Measurements from ENCODE around the gene HMX3.

HMX3 gene

GRCh38 chr10:123134915-123135414 lies 805 bp upstream of the HMX3 start:
- DNase-seq, result no peak

DNA sequence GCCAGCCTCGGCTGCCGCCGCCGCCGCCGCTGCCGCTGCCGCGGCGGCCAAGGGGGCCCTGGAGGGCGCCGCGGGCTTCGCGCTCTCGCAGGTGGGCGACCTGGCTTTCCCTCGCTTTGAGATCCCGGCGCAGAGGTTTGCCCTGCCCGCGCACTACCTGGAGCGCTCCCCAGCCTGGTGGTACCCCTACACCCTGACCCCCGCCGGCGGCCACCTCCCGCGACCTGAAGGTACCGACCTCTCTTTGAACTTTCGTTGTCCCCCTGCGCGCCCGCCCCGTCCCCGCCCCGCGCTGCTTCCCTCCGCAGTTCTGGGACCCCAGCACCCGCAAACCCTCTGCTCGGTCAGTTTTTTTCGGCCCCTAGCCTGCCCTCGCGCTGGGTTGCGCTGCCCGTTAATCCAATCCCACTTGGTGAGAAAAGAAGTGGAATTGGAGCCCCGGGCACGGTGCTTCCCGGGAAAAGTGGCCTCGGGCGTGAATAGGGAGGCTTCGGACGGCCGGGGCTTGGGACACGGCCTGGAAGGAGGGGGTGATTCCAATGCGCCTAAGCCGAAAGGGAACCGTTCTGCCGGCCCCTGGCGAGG lies 543 bp downstream of the HMX3 start:
- DNase-seq, result no peak

DNA sequence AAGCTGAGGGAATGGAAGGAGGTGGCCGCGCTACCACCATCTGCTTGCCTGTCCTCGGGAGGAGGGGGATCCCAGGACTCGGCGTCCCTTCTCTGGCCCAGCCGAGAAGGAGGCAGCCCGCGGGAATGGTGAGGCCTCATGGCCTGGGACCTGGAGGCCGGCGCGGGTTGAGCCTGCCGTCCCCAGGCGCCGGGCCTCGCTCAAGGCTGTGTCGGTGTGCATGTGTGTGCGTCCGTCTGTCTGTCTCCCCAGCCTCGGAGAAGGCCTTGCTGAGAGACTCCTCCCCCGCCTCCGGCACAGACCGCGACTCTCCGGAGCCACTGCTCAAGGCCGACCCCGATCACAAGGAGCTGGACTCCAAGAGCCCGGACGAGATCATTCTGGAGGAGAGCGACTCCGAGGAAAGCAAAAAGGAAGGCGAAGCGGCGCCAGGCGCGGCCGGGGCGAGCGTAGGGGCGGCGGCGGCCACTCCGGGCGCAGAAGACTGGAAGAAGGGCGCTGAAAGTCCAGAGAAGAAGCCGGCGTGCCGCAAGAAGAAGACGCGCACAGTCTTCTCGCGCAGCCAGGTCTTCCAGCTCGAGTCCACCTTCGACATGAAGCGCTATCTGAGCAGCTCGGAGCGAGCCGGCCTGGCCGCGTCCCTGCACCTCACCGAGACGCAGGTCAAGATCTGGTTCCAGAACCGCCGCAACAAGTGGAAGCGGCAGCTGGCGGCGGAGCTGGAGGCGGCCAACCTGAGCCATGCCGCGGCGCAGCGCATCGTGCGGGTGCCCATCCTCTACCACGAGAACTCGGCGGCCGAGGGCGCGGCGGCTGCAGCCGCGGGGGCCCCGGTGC lies 1.3 kb downstream of the HMX3 start:
- no peak for DNase-seq

DNA sequence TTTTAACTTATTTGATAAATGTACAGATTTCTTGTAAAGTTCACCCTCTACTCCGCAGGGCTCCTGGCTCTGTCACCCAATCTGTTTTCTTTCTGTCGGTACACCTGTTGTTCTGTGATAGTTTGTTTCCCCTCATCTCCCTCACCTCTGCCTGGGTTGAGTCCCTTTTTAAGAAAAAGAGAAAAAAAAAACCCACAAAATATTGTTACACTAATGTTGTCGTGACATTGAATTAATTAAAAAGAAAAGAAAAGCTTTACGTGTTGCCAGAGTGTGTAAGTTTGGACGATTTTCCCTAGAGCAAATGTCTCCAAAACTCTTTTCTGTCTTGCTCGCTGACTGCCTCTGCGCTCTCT lies 3.4 kb downstream of the HMX3 start:
- no peak for DNase-seq

DNA sequence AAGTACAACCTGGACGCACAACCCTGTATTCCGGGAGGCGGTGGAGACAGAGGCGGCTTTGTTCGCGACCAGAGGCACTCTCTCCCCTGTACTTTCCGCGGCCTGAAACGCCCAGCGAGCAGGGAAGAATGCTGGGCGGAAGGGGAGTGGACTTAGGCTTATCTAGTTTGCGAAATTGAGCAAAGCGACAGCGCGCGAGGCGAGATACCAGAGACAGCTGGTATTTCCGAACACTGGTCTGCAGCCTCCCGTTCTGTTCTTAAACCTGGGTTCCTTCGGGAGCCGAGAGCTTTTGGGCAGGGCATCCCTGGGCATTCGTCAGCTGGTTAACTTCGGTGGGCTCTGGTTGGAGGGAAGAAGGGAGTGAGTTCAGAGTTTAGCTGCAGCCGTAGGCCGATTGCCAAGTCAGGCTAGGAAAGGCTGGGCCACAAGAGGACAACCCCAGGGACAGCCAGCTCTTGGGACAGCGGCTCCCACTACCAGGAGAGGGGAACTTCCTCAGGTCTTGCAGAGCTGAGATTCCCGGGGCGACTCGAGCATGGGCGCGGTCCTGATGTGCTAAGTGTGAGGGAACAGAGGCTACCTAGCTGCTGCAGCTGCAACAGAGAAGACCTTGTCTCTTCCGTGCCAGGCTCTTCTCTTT lies 3.9 kb downstream of the HMX3 start:
- no peak for DNase-seq

- no peak for DNase-seq
Observed at GRCh38 chr10:123140164-123140982, 4.6 kb downstream of the HMX3 start.

DNA sequence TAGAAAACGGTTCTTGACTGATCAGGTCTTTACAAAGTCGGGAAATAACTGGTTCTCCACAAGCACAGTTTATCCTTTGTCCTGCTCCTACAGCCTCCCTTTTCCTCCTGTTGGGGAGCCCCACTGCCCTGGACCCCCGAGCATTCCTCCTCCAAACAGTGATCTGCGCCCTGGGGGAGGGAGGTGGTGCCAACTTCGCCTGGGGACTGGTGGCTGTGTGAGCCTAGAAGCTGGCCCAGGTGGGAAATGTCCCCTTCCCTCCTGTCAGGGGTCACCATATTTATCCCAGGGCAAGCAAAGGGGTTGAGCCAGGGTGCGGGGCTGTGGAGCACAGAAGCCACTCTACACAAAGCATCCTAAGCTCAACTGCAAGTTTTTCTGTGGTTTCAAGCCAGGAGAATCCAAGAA lies 5.2 kb downstream of the HMX3 start:
- DNase-seq, result no peak

DNA sequence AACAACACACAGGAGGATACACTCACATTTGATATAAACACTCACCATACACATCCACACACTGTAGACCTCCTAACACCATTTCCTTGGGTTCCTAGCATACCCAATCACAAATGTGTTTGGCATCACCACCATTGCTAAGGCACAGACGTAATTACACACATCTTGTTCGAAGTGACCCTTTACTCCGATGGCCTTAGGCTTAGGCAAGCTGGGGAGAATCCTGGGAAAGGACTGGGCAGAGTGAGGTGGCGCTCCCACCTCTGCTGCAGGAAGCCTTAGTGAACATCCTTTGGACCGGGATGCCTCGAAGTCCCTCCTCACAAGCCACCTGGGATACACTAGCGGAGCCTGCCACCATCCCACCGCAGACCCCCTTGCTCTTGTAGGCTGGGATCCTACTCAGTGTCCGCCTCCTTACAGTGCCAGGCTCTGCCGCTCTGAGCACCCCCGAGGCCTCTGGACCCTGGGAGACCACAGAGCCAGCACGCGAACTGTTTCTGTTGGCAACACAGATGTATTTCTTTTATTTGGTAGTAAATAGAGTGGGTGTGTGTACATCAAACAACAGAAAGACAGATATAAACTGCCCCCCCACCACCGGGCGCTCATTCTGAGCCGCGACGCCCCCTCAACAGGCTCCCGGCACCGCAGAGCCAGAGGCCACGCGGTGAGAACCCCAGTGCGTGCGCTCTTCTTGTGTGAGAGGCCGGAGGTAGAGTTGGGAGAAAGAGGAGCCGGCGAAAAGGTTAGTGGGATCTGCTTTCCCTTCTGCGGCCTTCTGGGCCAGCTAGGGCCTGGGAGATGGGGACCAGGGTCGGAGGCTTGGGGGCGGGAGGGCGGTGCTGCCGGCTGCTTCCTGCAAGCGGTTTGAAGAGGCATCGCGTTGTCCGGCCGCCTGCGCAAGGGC lies 6.3 kb downstream of the HMX3 start:
- no peak for DNase-seq

DNA sequence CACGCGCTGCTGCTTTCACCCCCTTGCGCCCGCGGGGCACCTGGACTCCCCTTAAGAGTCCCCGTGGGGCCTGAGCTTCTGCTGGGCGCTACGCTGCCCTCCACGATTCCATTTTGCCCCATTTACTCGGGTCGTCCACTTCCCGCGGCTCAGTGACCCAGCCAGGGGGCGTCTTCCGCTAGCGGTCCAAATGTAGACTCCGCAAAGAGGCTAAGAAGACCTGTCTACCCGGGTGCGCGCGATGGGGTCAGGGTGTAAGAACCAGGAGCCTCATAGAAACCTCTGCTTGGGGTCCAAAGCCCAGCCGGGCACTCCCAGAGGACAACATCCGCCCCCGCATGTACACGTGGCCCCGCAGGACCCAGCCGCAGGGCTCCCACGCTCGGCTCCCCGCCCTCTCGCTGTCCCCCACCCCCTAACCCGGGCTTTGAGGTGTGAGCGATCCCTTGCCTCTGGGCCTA lies 7.0 kb downstream of the HMX3 start:
- no peak for DNase-seq

DNA sequence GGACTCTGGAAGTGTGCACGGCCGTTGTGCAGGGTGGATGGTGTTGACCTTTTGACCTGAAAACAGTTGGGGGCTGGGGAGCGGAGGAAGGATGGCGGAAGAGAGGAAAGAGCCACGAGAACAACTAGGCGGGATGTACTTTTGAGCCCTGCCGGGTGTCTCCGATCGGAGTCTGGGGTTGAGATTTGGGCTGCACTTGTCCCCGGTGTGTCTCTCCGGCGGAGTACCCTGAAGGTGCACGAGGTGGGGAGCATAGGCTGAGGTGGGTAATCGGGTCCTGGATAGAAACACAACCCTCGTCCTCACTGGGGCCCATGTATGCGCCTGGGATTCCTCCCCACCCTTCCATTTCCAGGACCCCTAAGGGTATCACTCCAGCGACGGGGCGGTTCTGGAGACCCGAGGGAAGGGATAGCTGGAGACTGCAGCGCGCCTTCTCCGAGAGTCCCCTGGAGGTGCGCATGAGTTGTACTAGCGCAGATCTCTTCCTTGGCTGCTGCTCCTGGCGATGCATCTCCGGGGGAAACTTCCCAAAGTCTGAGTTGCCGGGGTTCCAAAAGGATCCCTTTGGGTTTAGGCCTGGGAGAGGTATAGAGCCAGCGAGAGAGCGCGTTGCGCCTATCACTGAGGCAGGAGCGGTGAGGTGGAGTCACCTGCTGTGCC lies 7.5 kb downstream of the HMX3 start:
- DNase-seq, result no peak

GRCh38 chr10:123143825-123144168 lies 8.0 kb downstream of the HMX3 start:
- no peak for DNase-seq

DNA sequence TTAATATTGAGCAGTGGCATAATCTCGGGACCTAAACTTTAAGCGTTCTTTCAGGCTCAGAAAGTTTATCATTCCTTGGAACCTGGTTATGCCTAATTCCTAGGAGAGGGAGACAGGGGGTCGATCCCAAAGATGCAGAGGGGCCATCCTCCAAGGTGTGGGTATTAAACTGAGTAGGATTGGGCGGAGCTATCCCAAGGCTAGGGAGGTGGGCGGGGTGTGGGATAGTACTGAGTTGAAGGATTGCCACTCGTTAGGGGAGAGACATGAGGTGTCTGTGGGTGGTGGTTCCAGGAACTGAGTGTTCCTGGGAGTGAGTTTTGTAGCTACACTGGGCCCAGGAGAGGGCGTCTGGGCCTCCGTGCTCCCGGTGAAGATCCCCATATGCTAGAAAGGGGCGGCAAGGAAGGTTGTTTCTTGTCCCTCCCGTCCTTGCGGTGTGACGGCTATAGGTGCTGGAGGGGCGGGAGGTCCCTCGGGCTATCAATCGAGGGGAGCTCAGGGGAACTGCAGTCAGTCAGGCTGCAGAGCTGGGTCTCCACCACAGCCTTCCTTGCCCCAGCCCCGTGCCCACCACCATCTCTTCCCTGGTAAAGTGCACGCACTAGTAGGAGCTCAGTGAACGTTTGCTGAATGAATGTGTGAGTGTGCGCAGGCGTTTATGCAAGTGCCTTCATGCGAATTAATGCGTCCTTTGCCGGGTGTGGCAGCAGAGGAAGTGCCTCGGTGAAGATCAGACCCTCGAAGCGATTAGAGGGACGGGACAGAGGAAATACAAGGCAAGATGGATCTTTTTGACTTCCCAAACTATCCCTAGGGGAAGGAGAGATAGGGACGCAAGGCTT lies 9.1 kb downstream of the HMX3 start:
- DNase-seq, result no peak

DNA sequence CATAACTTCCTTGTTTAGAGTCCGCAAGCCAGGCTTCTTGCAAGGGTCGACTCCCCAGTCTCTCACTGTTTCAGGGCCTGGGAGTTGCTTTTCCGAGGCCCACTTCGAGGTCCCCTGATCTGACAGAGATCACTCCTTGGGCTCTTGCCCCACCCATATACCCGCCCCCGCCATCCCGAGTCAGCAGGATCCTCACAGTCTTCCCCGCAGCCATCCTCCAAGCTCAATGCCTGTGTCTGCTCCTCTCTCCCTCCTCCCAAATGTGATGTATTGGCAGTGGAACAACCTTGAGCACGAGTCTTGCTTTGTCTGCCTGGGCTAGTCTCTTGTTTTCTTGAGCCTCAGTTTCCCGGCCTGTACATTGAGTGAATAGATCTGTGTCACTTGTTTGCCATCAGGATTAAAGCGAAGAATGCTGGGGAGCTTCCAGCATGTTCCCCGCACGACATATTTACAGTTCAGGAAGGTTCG lies 9.8 kb downstream of the HMX3 start:
- DNase-seq, result no peak

GRCh38 chr10:123146013-123146893 lies 10.5 kb downstream of the HMX3 start:
- no peak for DNase-seq

DNA sequence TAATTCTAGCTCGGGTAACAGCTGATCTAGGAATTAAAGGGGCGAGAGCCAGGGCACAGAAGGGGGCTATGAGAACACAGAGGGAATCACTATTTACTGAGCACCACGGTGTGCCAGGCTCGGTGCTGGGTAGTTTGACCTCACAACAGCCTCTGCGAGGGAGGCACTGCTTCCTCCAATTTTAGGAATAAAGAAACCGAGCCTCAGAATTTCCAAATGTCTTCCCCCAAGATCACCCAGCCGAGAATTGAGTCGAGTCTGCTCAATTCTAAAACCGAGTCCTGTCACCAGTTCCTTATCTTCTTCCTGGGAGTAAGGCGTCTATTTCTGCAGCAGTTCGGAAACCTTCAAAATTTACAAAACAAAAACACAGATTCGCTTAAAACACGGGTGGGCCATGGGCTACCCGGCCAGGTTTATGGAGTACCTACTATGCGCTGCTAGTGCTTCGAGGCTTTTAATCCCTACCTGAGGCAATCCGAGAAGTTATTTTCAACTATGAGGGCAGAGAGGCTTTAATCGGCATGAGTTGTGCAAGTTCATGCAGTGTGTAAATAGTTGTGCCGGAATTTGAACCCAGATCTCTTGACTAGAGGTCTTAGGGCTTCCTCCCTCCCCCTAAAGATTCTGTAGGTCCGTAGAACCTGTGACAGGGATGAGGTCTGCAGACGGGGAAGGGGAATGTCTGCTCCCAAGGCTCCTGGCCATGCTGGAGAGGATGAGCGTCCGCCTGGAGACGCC lies 11.3 kb downstream of the HMX3 start:
- DNase-seq, result no peak

GRCh38 chr10:123147635-123148413 lies 12.1 kb downstream of the HMX3 start, which contains the start of gene HMX2:
Gene HMX2, plus strand, starts transcription at chr10:123148136. Its CDS starts 243 bp downstream, at chr10:123148379.
- DNase-seq, result no peak

DNA sequence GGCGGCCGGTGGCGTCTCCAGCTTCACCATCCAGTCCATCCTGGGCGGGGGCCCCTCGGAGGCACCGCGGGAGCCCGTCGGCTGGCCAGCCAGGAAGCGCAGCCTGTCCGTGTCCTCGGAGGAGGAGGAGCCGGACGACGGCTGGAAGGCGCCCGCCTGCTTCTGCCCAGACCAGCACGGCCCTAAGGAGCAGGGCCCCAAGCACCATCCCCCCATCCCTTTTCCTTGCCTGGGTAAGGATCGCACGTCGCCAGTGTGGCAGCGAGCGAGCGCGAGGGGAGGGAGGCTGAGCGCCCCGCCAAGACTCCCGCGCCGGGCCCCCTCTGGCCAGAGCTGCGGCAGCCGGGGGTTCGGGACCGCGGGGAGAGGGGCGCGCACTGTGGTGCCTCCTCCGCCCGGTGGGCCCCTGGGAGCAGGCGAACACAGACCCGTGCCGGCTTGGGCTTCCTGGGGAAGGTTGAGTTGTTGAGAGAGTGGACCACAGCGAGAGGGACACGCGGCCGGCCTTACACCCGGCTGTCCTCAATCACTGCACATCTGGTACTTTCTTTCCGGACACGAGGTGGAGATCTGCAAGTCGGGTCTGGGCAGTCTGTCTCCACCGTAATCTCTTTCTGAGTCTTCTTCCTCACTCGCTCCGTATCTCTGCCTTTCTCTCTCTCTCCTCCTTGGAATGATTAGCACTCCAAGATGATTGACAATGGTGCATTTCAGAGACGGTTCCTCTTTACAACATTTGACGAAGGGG lies 12.8 kb downstream of the HMX3 start:
- no peak for DNase-seq

Measured in NCI-H2227 treated with DMSO at 0.1 percent for 48 hours (cell line).